Activated CD8-positive, alpha-beta memory T cell treated with anti-CD3 and anti-CD28 coated beads, Interleukin-2, amount 10 ng/mL, durations not matched to agents 7 days and 5 days (primary cell): Measurements from ENCODE around the gene GPR160. TPM values are rescaled to one million over a fixed set of nuclear protein-coding genes. Genes with fewer than 3 reads are reported as not detected.

Experiments
- ATAC-seq: fragments of 150-1000 bp; cut with Tn5 transposase; one replicate; pipeline ENCODE4 v1.10.0; 2021; ENCODE audit warnings: moderate library complexity
- CTCF ChIA-PET: fragments of 350-600 bp; sonication (Branson Sonifier 250); formaldehyde crosslinking; loops from one replicate; lab custom pipeline; 2021; ENCODE audit warnings: antibody characterized with exemption; lab: Charles Lee
- DNase-seq: peaks from one replicate; pipeline ENCODE4 v3.0.0-alpha.2; 2020
- H3K27ac Mint-ChIP-seq: one replicate; pipeline ENCODE4 v1.8.0; 2021; ENCODE audit warnings: mild to moderate bottlenecking, mixed read lengths
- H3K27me3 Mint-ChIP-seq: one replicate; pipeline ENCODE4 v1.8.0; 2021; ENCODE audit warnings: mixed read lengths
- H3K36me3 Mint-ChIP-seq: one replicate; pipeline ENCODE4 v1.8.0; 2021; ENCODE audit warnings: mild to moderate bottlenecking, mixed read lengths
- H3K4me1 Mint-ChIP-seq: one replicate; pipeline ENCODE4 v1.8.0; 2021; ENCODE audit warnings: mixed read lengths
- H3K4me3 Mint-ChIP-seq: one replicate; pipeline ENCODE4 v1.8.0; 2021; ENCODE audit warnings: mild to moderate bottlenecking, moderate library complexity, mixed read lengths
- H3K9me3 Mint-ChIP-seq: one replicate; pipeline ENCODE4 v1.8.0; 2022; ENCODE audit warnings: low read depth, mixed read lengths
- total RNA-seq, 2 experiments: library from RNA; stranded (reverse); gene quantifications; one replicate each; pipeline ENCODE4 v1.2.3, GENCODE V29; 2021

The GPR160 gene
- total RNA-seq, 2 experiments from 2014 or later: 3.6 to 6.4 TPM

GRCh38 chr3:170044271-170044670 lies 6.5 kb downstream of the GPR160 start:
- Mint-ChIP-seq H3K27me3 (no peaks in the 10 kb centered on the region), H3K4me3 (no peak overlapping the region), H3K4me1 (peaks cover 24% of the 10 kb centered on the region), H3K36me3 (peaks cover 6% of the 10 kb centered on the region), H3K9me3 (no peaks in the 10 kb centered on the region), H3K27ac (no peak overlapping the region)
- DNase-seq (no peak), ATAC-seq (no peak)
- CTCF ChIA-PET: interaction anchor here (1.3 to 2.8 kb wide), 3 partner anchors 10 to 13 kb away, joined by 6 to 9 read pairs (median 7); no protein-coding TSS in a partner anchor

- Mint-ChIP-seq H3K36me3 (peaks cover 6% of the 10 kb centered on the region), H3K27ac (peak overlapping the region; percentile 16), H3K4me1 (peaks cover 24% of the 10 kb centered on the region), H3K27me3 (no peaks in the 10 kb centered on the region), H3K9me3 (no peaks in the 10 kb centered on the region), H3K4me3 (no peak overlapping the region)
- no peak for DNase-seq
- CTCF ChIA-PET: interaction anchor here (0.7 to 2.8 kb wide), 5 partner anchors 9 to 311 kb away, joined by 3 to 9 read pairs (median 3); no protein-coding TSS in a partner anchor
- ATAC-seq: peak; percentile 16
Observed at GRCh38 chr3:170044795-170045244, 7.0 kb downstream of the GPR160 start.

GRCh38 chr3:170046269-170047132 lies 8.7 kb downstream of the GPR160 start:
- H3K36me3 Mint-ChIP-seq: peaks cover 5% of the 10 kb centered on the region
- H3K27me3 Mint-ChIP-seq: no peaks in the 10 kb centered on the region
- DNase-seq (no peak), ATAC-seq (no peak)
- H3K4me1 Mint-ChIP-seq: peaks cover 19% of the 10 kb centered on the region
- no peak overlapping the region for H3K27ac Mint-ChIP-seq
- CTCF ChIA-PET: interaction anchor here (0.8 to 2.8 kb wide), 4 partner anchors 8 to 79 kb away, joined by 3 to 6 read pairs (median 4); partner anchors contain the start of gene GPR160
- H3K9me3 Mint-ChIP-seq: no peaks in the 10 kb centered on the region
- no peak overlapping the region for H3K4me3 Mint-ChIP-seq

- Mint-ChIP-seq H3K4me1 (peaks cover 15% of the 10 kb centered on the region), H3K36me3 (peaks cover 2% of the 10 kb centered on the region), H3K9me3 (no peaks in the 10 kb centered on the region), H3K27me3 (no peaks in the 10 kb centered on the region), H3K27ac (no peak overlapping the region), H3K4me3 (no peak overlapping the region)
- CTCF ChIA-PET: interaction anchor here (2.8 kb wide), 1 partner anchor 11 kb away, joined by 6 read pairs; no protein-coding TSS in a partner anchor
- DNase-seq: no peak
- no peak for ATAC-seq
Observed at GRCh38 chr3:170047133-170047404, 9.3 kb downstream of the GPR160 start.

- Mint-ChIP-seq H3K27ac (no peak overlapping the region), H3K9me3 (no peaks in the 10 kb centered on the region), H3K27me3 (no peaks in the 10 kb centered on the region), H3K4me3 (no peak overlapping the region), H3K36me3 (peaks cover 5% of the 10 kb centered on the region), H3K4me1 (peaks cover 18% of the 10 kb centered on the region)
- ATAC-seq (no peak), DNase-seq (no peak)
- CTCF ChIA-PET: interaction anchor here (1.5 kb wide), 1 partner anchor 42 kb away, joined by 3 read pairs; no protein-coding TSS in a partner anchor
Observed at GRCh38 chr3:170049146-170050000, 11.6 kb downstream of the GPR160 start.

GRCh38 chr3:170050753-170051152 lies 13.0 kb downstream of the GPR160 start:
- Mint-ChIP-seq H3K9me3 (no peaks in the 10 kb centered on the region), H3K27me3 (no peaks in the 10 kb centered on the region), H3K4me1 (peaks cover 22% of the 10 kb centered on the region), H3K36me3 (peaks cover 5% of the 10 kb centered on the region), H3K4me3 (no peak overlapping the region), H3K27ac (no peak overlapping the region)
- ATAC-seq (no peak), DNase-seq (no peak)
- CTCF ChIA-PET: no interaction called here

- CTCF ChIA-PET: interaction anchor here (0.7 to 4.1 kb wide), 5 partner anchors 13 to 289 kb away, joined by 3 to 19 read pairs (median 5); no protein-coding TSS in a partner anchor
- Mint-ChIP-seq H3K4me1 (peaks cover 33% of the 10 kb centered on the region), H3K36me3 (peaks cover 5% of the 10 kb centered on the region), H3K27me3 (no peaks in the 10 kb centered on the region), H3K9me3 (no peaks in the 10 kb centered on the region), H3K4me3 (no peak overlapping the region), H3K27ac (no peak overlapping the region)
- ATAC-seq (no peak), DNase-seq (no peak)
Observed at GRCh38 chr3:170052398-170052797, 14.6 kb downstream of the GPR160 start.

- Mint-ChIP-seq H3K27me3 (no peaks in the 10 kb centered on the region), H3K27ac (no peak overlapping the region), H3K36me3 (peaks cover 5% of the 10 kb centered on the region), H3K4me1 (peaks cover 47% of the 10 kb centered on the region), H3K4me3 (no peak overlapping the region), H3K9me3 (no peaks in the 10 kb centered on the region)
- DNase-seq: no peak
- ATAC-seq: no peak
- CTCF ChIA-PET: interaction anchor here (0.8 to 4.1 kb wide), 13 partner anchors 8 to 308 kb away, joined by 3 to 19 read pairs (median 4); partner anchors contain the start of gene GPR160
Observed at GRCh38 chr3:170054204-170054603, 16.4 kb downstream of the GPR160 start.

- CTCF ChIA-PET: interaction anchor here (1.3 to 4.1 kb wide), 7 partner anchors 16 to 192 kb away, joined by 3 to 19 read pairs (median 6); partner anchors contain the start of gene GPR160
- ATAC-seq (peak; percentile 55), DNase-seq (peak; percentile 48)
- no peak overlapping the region for H3K4me3 Mint-ChIP-seq
- peaks cover 5% of the 10 kb centered on the region for H3K36me3 Mint-ChIP-seq
- H3K4me1 Mint-ChIP-seq: peaks cover 51% of the 10 kb centered on the region
- peak overlapping the region; percentile 33 for H3K27ac Mint-ChIP-seq
- H3K9me3 Mint-ChIP-seq: no peaks in the 10 kb centered on the region
- no peaks in the 10 kb centered on the region for H3K27me3 Mint-ChIP-seq
Observed at GRCh38 chr3:170055209-170055608, 17.4 kb downstream of the GPR160 start.

DNA sequence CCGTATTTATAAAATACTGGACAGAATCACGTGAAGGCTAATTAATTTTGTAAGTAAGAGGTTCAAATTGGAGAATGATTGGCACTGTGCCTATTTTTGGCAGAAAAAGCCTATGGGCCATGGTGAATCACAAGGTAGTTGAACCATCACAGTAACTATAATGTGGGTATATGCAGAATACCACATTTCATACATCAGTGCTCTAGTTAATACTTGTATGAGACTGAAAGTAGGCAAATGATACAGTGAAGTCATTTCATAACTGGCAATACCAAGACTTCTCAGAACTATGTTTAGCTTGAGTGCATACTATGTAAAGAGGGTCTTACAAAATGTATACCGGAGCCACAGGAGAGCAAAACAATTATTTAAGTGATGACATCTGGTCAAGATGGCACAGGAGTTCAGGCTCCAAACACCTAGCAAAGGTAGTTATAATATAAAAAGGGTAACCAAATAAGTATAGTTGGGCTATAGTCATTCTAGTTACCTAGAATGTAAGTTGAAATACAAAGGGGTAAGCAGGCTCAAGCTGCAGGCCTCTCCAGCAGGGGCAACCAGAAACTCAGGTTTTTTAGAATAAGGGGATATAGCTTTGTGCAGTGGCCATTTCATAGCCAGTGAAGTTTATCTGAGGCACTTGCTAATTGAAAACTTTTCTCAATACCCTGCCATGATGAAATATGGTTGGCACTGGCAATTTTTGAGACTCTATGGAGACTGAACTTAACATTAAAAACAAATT lies 19.1 kb downstream of the GPR160 start:
- Mint-ChIP-seq H3K9me3 (no peaks in the 10 kb centered on the region), H3K4me3 (peak overlapping the region; percentile 52), H3K4me1 (peaks cover 51% of the 10 kb centered on the region), H3K36me3 (peaks cover 5% of the 10 kb centered on the region), H3K27me3 (no peaks in the 10 kb centered on the region), H3K27ac (peak overlapping the region; percentile 77)
- CTCF ChIA-PET: interaction anchor here (1.1 to 2.2 kb wide), 4 partner anchors 11 to 300 kb away, joined by 3 to 6 read pairs (median 4); partner anchors contain the start of genes GPR160 and SKIL
- ATAC-seq (peak; percentile 84), DNase-seq (no peak)

GRCh38 chr3:170057550-170057949 lies 19.8 kb downstream of the GPR160 start:
- ATAC-seq (no peak), DNase-seq (no peak)
- Mint-ChIP-seq H3K4me3 (peak overlapping the region; percentile 52), H3K27ac (peak overlapping the region; percentile 77), H3K9me3 (no peaks in the 10 kb centered on the region), H3K27me3 (no peaks in the 10 kb centered on the region), H3K36me3 (peaks cover 4% of the 10 kb centered on the region), H3K4me1 (peaks cover 51% of the 10 kb centered on the region)
- CTCF ChIA-PET: interaction anchor here (1.0 to 2.2 kb wide), 6 partner anchors 12 to 300 kb away, joined by 3 to 6 read pairs (median 4); partner anchors contain the start of genes GPR160 and SKIL

GRCh38 chr3:170058127-170058526 lies 20.3 kb downstream of the GPR160 start:
- Mint-ChIP-seq H3K27ac (peak overlapping the region; percentile 77), H3K4me3 (peak overlapping the region; percentile 52), H3K9me3 (no peaks in the 10 kb centered on the region), H3K27me3 (no peaks in the 10 kb centered on the region), H3K4me1 (peaks cover 51% of the 10 kb centered on the region), H3K36me3 (peaks cover 2% of the 10 kb centered on the region)
- CTCF ChIA-PET: interaction anchor here (1.0 to 1.9 kb wide), 4 partner anchors 12 to 71 kb away, joined by 3 to 6 read pairs (median 4); no protein-coding TSS in a partner anchor
- ATAC-seq: no peak
- peak; percentile 57 for DNase-seq
